ENCODE results near the gene YARS1.

YARS1 gene

GRCh38 chr1:32817159-32817814, at the start of gene YARS1, which contains the start of gene S100PBP:
TSS of gene YARS1 (minus strand) at chr1:32817358. CDS start at chr1:32817244, 114 bp downstream.
TSS of gene S100PBP (plus strand) at chr1:32817653. CDS start at chr1:32826100, 8,447 bp downstream.
- DNase-seq (ENCODE audit: low read depth in 2 of 2, low spot score in 1 of 2), result peak; percentile 99 to 100

DNA sequence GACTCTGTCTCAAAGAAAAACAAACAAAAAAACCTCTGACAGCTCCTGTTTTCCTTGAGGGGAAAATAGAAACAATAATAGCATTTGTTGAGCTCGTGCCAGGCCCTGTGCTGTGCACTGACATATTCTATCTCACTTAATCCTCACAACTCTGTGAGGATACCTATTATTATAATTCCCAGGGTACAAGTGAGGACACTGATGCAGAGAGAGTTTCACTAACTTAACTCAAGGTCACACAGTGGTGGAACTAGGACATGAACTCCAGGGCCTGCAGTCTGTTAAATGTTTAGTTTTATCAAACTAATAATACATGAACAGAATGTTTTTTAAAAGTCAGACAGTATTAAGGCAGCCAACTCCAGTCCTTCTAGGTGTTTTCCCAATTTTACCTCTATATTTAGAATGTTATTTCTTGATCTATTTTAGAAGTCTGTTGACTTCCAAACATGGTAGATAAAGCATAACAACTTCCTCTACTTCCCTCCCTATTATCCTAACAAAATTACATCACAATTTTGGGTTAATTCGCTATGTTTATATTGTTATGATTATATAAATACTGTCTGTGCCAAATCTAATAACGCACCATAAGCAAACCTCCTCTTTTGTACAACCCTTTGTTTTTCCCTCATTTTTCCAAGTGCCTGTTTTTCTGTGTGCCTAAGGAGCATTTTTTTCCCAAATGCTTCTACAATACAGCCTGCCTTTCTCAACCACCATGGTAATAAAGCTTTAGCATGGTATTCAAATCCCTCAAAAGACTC, 48.7 kb upstream of the YARS1 start:
- DNase-seq (ENCODE audit: low read depth in 2 of 2, low spot score in 1 of 2), result no peak

DNA sequence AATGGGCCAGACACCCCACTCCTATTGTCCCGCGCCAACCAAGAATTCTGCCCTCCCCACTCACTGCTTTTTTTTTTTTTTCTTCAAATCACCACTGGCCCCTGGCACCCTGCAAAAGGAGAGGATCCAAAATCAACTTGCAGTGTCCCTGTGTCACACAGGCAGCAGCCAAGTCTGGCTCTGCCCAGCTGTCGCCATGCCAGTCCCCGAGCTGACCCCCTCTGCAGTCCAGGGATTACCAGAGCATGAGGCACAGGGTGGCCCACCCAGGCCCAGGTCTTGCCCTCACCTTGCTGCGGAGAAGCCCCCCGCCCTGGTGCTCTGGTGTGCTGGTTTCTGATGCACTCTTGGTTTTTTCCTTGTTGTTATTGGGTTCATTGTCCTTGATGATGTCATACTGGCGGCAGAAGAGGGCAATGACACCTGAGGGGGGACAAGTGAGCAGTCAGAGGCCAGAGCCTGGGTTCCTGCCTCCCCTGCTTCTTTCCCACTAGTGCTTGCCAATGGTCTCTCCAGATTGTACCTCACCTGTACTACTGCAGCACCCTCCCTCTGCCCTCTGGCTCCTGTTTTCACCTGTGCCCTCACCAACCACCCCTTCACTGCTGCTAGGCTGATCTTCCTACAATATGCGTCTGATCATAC, 47.3 kb upstream of the YARS1 start:
- DNase-seq (ENCODE audit: low read depth in 2 of 2, low spot score in 1 of 2), result no peak

GRCh38 chr1:32863881-32864245, 46.7 kb upstream of the YARS1 start:
- no peak for DNase-seq (ENCODE audit: low read depth in 2 of 2, low spot score in 1 of 2)

DNA sequence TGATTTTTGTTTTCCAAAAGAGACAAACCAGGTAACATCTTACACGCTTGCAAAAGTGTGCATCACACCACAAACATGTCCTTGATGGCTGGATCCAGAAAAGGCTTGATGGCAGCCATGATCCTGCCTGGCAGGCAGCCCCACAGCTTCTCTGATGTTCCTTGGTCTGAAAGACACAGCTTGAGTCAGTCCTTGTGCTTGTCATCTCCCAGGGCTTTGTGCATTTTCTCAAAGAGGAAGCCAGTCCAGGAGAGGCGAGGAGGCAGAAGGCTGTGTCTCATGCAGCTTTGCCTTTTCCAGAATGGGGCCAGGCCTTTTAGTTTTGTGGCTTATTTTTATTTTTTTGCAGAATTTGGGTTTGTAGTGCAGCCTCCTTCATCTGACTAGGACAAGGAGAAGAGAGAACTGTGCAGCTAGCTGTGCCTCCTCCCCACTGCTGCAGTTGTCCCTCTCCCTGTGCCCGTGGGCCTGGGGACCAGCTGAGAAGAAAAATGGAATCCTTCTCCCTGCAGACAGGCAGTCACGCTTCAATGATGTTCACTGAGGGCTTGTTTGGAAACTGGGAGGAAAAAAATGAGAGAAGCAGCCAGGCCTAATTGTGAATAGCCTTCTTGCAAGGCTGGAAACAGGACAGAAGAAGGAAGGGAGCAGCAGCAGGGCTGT, 46.2 kb upstream of the YARS1 start:
- no peak for DNase-seq (ENCODE audit: low read depth in 2 of 2, low spot score in 1 of 2)

DNA sequence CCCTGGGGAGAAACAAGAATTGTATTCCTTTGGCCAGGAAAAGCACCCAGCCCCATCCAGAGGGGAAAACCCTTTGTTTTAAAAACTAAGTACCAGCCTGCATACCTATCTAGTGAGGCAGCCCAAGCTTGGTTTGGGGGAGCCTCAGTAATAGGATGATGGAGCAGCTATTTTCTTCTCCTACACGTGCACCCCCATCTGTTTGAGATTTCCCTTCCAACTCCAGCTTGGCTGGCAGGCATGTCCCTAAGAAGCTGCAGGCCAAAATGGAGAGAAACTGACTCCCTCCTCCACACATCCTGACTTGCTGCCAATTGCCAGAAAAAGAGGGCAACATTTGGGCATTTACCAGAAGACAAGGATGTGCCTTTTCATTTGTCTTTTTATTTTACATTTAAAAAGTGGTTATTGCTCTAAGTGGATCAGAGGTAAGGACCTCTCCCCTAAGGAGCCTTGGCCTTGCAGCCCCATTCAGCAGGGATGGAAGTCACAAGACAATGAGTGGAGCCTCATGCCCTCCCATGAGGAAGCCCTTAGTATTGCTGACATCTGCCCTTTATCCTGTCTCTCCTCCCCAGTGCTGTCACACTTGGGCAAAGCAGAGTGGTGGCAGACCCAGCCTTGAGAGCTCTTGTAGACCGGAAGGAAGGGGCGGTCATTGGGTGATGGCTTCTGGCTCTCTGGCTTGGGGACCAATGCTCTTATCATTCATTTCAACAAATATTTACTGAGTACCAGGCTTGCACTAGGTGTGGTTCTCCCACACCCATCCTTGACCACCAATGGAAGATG, 44.9 kb upstream of the YARS1 start:
- DNase-seq (ENCODE audit: low read depth in 2 of 2, low spot score in 1 of 2), result no peak

GRCh38 chr1:32860566-32860965, 43.4 kb upstream of the YARS1 start:
- no peak for DNase-seq (ENCODE audit: low read depth in 2 of 2, low spot score in 1 of 2)

GRCh38 chr1:32859915-32860314, 42.8 kb upstream of the YARS1 start:
- DNase-seq (ENCODE audit: low read depth in 2 of 2, low spot score in 1 of 2), result no peak

DNA sequence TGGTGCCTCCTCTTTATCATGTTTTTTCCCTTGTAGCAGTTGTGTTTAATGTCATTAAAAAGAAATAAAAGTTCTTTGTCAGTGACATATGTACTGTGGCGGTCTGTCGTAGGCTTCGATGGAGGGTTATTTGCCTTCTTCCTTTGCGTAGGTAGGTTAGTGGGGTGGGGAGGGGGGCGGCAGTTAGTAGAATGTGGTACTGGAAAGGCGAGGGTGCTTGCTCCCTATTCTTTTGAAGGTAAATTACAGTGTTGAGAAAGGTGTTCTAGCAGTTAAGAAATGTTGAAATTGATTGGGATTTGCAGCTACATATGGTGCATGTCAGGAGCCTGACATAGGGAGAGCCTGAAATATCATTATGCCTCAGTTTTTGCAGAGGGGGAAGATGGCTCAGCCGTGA, 41.6 kb upstream of the YARS1 start:
- DNase-seq (ENCODE audit: low read depth in 2 of 2, low spot score in 1 of 2), result no peak

DNA sequence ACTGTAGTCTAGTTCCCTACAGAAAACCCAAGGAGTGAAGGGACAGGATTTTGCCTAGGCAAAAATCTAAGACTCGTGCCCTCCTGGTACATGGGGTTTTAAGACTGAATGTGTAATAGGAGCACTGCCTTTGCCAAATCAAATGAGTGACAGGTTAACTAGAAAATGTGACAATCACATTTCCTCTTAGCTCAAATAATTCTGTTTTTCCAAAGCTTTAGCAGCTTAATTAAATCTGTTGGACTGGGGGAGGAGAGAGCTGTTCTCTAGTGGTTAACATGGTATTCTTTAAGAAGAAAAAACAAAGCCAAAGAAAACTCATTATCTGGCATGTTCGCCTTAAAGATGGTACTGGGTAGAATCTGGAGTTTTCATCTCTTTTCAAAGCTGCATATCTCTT, 41.0 kb upstream of the YARS1 start:
- DNase-seq (ENCODE audit: low read depth in 2 of 2, low spot score in 1 of 2), result no peak

- no peak for DNase-seq (ENCODE audit: low read depth in 2 of 2, low spot score in 1 of 2)
Measured at GRCh38 chr1:32855861-32856617, 38.9 kb upstream of the YARS1 start.

- DNase-seq (ENCODE audit: low read depth in 2 of 2, low spot score in 1 of 2), result no peak
Measured at GRCh38 chr1:32848354-32849063, 31.4 kb upstream of the YARS1 start.

GRCh38 chr1:32831878-32832277, 14.7 kb upstream of the YARS1 start:
- DNase-seq (ENCODE audit: low read depth in 2 of 2, low spot score in 1 of 2), result no peak

DNA sequence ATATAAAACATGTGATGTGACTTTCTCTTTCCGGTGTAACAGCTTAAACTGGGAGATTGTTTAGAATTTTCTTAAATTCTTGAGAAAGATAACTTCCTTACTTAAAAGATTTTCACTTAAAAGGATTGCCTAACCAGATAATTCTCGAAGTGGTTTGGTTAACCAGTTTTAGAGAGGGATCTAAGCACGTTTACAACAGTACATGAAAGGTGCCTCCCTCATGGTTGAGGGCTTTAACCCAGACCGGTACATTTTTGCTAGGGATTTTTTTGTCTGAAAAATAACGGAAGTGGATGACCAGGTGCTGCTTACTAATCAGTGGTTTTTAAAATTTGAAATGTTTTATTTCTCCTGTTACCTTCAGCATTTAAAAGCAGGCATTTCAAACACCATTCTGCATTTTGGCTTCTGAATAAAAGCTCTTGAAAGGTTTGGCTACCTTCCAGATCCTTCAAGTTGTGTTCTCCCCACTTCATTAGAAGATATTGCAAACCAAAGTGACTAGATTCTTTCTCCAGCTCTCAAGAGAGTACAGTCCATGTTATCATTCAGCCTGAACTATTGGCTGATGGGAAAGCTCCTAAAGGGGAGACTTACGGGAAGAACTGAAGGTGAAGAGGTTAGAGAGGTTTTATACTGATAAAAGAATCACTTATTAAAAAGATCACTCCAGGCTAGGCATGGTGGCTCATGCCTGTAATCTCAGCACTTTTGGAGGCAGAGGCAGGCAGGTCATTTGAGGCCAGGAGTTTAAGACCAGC, 13.1 kb upstream of the YARS1 start:
- no peak for DNase-seq (ENCODE audit: low read depth in 2 of 2, low spot score in 1 of 2)

- DNase-seq (ENCODE audit: low read depth in 2 of 2, low spot score in 1 of 2), result no peak
Measured at GRCh38 chr1:32828341-32828740, 11.2 kb upstream of the YARS1 start.

GRCh38 chr1:32825181-32825580, 8.0 kb upstream of the YARS1 start:
- DNase-seq (ENCODE audit: low read depth in 2 of 2, low spot score in 1 of 2), result no peak

DNA sequence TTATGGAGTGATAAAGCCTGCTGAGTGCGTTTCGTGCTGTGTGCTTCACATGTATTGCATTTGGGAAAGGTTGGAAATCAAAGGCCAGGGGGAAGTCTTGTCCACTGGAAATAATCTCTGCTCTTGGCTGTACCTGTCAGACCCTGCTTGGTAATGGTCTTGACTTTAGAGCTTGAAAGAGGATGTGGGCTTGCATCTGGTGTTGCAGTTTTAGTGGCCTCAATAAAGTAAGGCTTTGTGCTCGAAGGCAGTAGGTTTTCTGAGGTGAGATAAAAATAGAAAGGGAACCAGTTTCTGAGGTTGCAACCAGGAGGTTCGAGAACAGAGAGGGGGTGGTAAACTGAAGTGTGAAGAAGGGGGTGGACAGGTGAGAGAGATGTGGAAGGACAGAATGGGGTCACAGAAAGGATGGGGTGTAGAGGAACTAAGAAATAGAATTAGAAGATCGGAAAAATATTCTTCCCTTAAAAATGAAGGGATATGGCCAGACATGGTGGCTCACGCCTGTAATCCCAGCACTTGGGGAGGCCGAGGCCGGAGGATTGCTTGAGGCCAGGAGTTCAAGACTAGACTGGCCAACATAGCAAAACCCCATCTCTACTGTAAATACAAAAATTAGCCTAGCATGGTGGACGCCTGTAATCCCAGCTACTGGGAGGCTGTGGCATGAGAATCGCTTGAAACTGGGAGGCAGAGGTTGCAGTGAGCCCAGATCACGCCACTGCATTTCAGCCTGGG, 1.8 kb upstream of the YARS1 start:
- DNase-seq (ENCODE audit: low read depth in 2 of 2, low spot score in 1 of 2), result no peak
